Lung microvascular endothelial cell (primary cell): ENCODE measurements around the gene CCNL1. TPM values are rescaled to one million over a fixed set of nuclear protein-coding genes. Genes with fewer than 3 reads are reported as not detected.
"Not testable (repeated sequence)": the region's sequence is repeated elsewhere in the genome, so short reads cannot be mapped to it uniquely, and the experiment has no call there.

ENCODE experiments used
- DNase-seq, 2 donors: peaks; one replicate each; pipeline versions ENCODE4 v3.0.0 to v3.0.0-alpha.2; 2010; ENCODE audit warnings: low read depth in 2 of 2
- total RNA-seq: library from RNA; depleted of rRNA; stranded (reverse); fragments of >200 nt; gene quantifications from 2 replicates; pipeline ENCODE4 v1.2.1, GENCODE V29; 2014

The CCNL1 gene
- total RNA-seq, 1 donor from 2014 or later, result 171 TPM

GRCh38 chr3:157104928-157105652 lies 54.9 kb downstream of the CCNL1 start:
- DNase-seq, result peak in 1 of 2 donors; percentile 26

GRCh38 chr3:157104521-157104920 lies 55.4 kb downstream of the CCNL1 start:
- DNase-seq, result no peak

DNA sequence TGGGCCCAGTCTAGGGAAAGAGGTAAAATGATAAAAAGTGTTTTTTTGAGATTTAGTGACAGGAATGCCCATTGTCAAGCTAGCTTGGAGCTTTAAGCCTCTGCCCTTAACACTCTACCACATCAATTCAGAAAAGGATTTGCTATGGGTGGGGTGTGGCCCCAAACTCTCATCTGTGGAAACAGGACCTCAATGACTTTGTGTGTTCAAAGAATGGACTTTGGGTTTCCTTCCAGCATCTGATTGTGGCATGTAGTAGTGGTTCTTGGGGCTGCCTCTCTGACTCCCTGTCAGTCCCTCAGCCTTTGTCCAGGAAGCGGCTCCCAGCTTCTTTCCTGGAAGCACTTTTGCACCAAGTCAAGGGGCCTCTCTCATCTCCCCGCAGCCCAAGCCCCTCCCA lies 56.1 kb downstream of the CCNL1 start:
- DNase-seq, result no peak

- DNase-seq, result no peak
Observed at GRCh38 chr3:157103280-157103679, 56.7 kb downstream of the CCNL1 start.

DNA sequence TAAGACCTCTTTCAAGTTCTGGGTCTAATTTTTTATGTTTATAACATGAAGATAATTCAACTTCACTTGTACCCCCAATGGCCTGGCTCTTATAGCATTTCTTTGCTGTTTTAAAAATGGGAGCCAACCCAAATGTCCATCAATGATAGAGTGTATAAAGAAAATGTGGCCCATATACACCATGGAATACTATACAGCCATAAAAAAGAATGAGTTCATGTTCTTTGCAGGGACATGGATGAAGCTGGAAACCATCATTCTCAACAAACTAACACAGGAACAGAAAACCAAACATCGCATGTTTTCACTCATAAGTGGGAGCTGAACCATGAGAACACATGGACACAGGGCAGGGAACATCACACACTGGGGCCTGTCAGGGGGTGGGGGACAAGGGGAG lies 57.4 kb downstream of the CCNL1 start:
- DNase-seq, result not testable (repeated sequence)

- DNase-seq, result no peak
Observed at GRCh38 chr3:157102098-157102497, 57.8 kb downstream of the CCNL1 start.

DNA sequence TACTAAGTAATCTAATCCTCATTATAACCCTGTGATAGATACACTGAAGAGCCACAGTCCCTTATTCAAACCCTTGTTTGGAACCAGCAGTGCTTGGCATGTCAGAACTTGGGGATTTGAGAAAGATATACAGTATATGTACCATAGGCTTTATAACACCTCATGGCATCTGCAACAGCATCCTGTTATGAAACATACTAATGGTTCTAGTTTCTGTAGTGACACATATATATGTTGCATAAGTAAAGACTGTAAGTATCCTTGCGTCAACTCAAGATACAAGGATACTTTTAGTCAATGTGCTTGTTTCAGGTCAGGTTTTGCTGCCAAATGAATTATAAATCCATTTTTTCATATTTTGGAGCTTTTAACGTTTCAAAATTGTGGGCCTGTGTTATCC lies 58.5 kb downstream of the CCNL1 start:
- no peak for DNase-seq

GRCh38 chr3:157100608-157101396 lies 59.1 kb downstream of the CCNL1 start:
- no peak for DNase-seq

- no peak for DNase-seq
Observed at GRCh38 chr3:157100096-157100477, 59.9 kb downstream of the CCNL1 start.

- DNase-seq, result peak; percentile 46 to 58
Observed at GRCh38 chr3:157099326-157100095, 60.4 kb downstream of the CCNL1 start.

GRCh38 chr3:157098823-157099185 lies 61.1 kb downstream of the CCNL1 start:
- no peak for DNase-seq

DNA sequence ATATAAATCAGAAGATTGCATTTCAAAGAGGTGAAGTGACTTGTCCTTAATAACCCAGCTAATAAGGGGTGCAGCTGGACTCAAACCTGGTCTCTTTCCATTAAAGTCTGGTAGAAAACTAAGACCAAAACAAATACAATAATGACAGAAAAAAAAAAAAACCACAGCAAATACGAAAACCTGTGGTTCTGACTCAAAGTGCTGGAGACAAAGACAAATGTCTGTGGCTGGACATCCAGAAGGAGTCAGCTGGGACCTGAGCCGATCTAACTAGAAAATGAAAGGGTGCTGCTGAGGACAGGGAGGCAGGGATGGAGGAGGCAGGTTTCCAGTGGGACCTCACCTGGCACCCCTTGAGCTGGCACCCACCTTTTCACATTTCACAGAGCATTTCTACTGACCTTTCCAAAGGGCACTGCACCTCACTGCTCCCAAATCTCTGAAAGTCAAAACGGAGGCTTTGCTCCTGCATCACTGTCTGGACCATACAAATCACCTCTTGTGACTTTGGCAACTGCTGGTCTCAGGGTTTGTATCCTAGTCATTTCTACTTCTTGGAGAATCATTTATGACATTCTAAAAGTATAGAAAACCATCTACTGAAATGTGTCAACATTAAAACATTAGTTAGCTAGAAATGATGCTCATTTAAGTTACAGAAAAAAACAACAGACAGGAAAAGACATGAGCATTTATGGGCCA lies 61.7 kb downstream of the CCNL1 start:
- DNase-seq, result no peak
